Fibroblast of lung (primary cell): Measurements from ENCODE around the gene DPPA2.

Experiments used
- CTCF ChIP-seq, 2 donors: IDR thresholded peaks in 1 of 2; conservative IDR thresholded peaks in 1 of 2; 1 replicate in 1 of 2; 2 replicates in 1 of 2; pipeline ENCODE4 v1.5.1; 2011 to 2012; ENCODE audit warnings: low read length in 2 of 2, control low read depth in 1 of 2, inconsistent platforms in 1 of 2, low read depth in 1 of 2, mild to moderate bottlenecking in 1 of 2
- EZH2 ChIP-seq: IDR thresholded peaks from 2 replicates; pipeline ENCODE4 v1.5.1; 2012; ENCODE audit warnings: low read length, control low read depth, mild to moderate bottlenecking; ENCODE audit errors: missing control alignments

- TF ChIP-seq CTCF (conservative IDR thresholded peaks at IDR 0.05 in 1 of 2, IDR thresholded peaks at IDR 0.05 in 1 of 2; ENCODE audit: low read depth in 1 of 2, low read length in 2 of 2) (no peak), EZH2 (no peak)
Observed at GRCh38 chr3:109265295-109265694, 51.0 kb downstream of the DPPA2 start.
